ENCODE results near the gene GNB1.

DNA sequence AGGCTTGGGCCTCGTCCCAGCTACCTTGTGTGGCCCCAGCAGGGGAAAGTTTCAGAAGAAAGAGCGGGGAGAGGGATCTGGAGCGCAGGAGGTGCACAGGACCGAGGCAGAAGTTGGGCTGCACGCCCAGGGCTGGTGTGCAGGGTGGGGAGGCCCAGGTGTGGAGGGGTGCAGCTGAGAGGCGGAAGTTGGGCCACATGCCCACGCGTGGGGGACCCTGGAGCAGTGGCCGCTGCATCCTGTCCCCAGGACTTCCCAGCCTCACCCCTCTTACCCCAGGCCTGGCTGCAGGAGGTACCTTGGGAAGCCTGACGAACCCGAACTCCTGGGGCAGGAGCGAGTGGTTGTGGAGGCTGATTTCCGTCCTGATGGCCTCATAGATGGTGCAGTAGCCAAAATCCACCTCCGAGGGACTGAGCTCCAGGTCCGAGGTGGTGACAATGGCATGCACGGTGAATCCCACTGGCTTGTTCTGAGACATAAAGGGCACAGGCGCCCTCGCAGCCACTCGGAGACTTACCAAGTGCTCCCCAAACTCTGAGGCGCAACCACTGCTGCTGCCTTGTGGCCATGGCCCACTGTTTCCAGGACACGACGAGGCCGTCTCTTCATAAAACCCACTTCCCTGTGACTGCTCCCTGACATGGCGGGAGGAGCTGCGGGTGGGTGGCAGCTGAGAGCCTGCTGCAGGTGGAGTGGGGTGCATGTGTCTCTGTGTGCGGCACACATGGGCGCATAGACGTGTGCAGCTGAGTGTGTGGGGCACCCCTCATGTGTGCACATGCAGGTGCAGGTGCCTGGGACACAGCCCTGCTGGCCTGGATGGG, 48.6 kb upstream of the GNB1 start:
- TF ChIP-seq FOXK2 (IDR thresholded peaks at IDR 0.05) (no peak), NFRKB (IDR thresholded peaks at IDR 0.05) (no peak), ELF4 (IDR thresholded peaks at IDR 0.05) (no peak), L3MBTL2 (conservative IDR thresholded peaks at IDR 0.05) (no peak)
